22Rv1 (cell line): ENCODE measurements around the gene MEPCE.

ENCODE experiments used
- H3K27ac ChIP-seq: fragments of 450-650 bp; 2 replicates; pipeline ENCODE4 v1.5.1; 2017
- ZFX ChIP-seq: fragments of 450-650 bp; IDR thresholded peaks from 2 replicates; pipeline ENCODE4 v1.6.1; 2017; ENCODE audit warnings: antibody characterized with exemption, borderline replicate concordance
- TF ChIP-seq, protein P1 (sequence below): fragments of 450-650 bp; IDR thresholded peaks from 2 replicates; pipeline ENCODE4 v1.5.1; 2017; ENCODE audit warnings: mild to moderate bottlenecking

The MEPCE gene

DNA sequence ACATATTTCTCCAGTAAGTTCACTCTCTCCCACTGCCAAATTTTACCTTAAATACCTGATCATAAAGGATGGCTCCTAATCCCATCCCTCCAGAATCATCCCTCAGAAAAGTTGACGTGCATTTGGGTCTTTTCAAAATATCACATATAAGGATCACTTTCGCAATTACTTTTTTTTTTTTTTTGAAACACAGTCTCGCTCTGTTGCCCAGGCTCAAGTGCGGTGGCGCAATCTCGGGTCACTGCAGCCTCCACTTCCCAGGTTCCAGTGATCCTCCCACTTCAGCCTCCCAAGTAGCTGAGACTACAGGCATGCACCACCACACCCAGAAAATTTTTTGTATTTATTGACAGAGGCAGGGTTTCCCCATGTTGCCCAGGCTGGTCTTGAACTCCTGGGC is 18.5 kb upstream of the MEPCE start:
- H3K27ac ChIP-seq, result no peak overlapping the region
- TF ChIP-seq, protein P1, sequence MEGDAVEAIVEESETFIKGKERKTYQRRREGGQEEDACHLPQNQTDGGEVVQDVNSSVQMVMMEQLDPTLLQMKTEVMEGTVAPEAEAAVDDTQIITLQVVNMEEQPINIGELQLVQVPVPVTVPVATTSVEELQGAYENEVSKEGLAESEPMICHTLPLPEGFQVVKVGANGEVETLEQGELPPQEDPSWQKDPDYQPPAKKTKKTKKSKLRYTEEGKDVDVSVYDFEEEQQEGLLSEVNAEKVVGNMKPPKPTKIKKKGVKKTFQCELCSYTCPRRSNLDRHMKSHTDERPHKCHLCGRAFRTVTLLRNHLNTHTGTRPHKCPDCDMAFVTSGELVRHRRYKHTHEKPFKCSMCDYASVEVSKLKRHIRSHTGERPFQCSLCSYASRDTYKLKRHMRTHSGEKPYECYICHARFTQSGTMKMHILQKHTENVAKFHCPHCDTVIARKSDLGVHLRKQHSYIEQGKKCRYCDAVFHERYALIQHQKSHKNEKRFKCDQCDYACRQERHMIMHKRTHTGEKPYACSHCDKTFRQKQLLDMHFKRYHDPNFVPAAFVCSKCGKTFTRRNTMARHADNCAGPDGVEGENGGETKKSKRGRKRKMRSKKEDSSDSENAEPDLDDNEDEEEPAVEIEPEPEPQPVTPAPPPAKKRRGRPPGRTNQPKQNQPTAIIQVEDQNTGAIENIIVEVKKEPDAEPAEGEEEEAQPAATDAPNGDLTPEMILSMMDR, result no peak
- TF ChIP-seq ZFX, result no peak

DNA sequence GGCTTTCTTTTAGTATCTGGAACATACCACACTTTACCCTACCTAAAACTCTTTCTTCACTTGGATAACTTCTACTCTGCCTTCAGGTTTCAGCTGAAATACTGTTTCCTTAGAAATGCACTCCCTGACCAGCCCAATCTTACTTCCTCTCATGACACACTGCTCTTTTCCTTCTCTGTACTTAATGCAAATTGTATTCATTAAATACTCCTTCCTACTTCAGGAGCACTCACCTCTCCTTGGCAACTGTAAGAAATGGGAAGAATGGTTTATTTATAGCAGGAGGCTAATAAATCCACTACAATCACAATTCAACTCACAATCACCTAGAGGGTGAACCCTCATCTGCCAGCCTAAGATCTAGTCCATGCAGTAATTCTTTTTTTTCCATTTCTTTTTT is 16.3 kb upstream of the MEPCE start:
- no peak overlapping the region for H3K27ac ChIP-seq
- TF ChIP-seq, protein P1, result no peak
- no peak for TF ChIP-seq ZFX

DNA sequence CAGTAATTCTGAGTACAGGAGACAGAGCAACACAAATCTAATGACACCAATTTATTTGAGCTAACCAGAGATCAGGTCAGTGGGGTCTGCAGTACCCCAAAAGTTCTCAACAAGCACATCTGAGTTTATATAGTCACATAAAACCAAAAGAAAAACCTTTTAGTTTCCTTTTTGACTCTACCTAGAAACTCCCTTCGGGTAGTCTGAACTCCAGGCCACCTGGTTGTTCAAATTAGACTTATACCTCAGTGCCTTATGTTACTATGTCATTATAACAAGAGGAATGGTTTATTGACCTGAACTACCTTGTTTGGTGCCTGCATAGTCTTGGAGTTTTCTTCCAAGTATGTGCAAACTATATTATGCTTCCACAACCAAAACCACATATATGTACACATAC is 15.7 kb upstream of the MEPCE start:
- TF ChIP-seq, protein P1, result no peak
- TF ChIP-seq ZFX, result no peak
- H3K27ac ChIP-seq, result no peak overlapping the region

DNA sequence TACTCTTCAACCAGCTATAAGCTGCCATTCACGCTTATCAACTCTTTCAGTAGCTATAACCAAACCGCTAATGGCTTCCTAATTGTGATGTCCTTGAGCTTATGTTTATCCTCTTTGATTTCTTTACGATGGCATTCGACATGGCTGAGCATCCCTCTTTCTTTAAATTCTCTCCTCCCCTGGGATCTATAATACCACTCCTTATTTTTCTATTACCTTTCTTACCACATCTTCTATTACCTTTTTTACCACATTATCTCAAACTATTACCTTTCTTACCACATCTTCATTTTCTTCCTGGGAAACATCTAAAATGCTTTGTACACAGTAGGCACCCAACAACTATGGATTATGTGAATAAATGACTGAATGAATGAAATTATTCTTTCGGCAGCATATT is 14.2 kb upstream of the MEPCE start:
- no peak for TF ChIP-seq ZFX
- TF ChIP-seq, protein P1, result no peak

DNA sequence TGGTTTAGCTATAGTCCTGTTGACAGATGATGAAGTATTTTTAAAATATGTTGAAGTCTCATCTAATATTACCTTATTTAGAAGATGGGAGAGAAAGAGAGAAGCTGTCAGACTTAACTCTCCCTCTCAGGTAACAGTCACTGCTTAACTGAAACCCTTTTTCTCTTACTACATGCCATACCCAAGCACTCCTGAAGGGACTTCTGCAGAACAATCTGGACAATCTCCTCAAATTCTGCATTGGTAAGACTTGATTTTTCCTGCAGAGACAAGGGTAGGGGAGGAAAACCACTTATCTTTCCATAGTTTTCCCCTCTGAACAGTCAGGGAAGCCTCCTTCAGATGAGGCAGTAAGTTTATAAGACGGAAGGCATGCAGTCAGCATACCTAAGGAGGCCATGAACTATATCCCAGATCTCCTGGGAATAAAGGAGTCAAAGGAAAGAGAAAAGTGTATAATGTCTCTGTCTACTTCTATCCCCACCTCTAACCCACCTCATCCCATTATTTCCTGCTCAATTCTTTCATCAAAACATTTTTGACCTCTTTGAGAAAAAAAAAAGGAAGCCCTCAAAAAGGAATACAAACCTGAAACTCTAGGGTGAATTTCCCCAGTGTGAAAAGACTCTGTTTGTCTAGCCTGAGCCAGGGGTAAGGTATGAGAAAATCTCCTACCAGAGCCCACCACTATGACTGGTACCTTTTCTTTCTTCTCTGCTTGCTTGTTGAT is 10.5 kb upstream of the MEPCE start:
- no peak overlapping the region for H3K27ac ChIP-seq
- TF ChIP-seq, protein P1, result no peak
- TF ChIP-seq ZFX, result no peak

More for the DNA sequence above, 14.2 kb upstream of the MEPCE start:
- H3K27ac ChIP-seq, result no peak overlapping the region

DNA sequence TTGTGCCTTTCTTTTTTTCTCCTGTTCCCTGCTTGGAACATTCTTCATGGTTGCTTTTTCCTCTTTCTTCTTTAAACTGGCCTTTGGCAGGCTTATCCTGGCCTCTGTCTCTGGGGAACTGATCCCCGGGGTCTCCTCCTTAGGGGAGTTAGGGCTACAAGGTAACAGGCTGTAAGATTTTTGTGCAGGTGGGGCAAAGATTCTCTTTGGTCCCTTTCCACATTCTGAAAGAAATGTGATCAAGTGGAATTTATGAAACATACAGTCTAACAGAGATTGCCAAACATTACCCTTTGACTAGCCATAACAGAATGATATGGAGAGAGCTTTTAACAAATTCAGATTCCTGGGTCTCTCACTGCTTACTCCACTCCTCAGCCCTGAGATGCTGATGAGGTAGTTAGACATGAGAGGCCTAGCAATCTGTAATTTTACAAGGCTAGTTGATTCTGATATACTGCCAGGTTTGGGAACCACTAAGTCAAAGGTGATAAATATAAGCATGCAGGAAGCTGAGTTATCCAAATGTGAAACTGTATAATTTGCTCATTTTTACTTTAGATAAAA is 9.9 kb upstream of the MEPCE start:
- TF ChIP-seq, protein P1, result no peak
- no peak for TF ChIP-seq ZFX
- no peak overlapping the region for H3K27ac ChIP-seq

DNA sequence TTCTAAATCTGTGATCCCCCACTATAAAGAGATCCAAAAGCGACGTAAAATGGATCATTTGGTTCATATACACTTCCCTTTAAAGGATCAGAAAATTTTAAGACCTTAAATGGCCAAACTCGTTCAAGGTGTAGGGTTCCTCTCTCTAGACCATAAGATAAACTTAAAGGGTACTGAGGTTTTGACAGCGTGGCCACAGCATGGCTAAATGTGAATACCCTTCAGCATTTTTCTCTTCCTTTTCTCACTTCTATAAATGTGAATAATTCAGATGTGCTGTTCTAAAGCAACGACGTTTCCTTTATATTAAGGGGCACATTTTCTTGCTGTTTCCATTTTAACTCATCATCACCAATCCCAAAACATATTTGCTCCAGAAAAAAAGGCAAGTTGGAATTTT is 6.3 kb upstream of the MEPCE start:
- TF ChIP-seq, protein P1, result no peak
- no peak for TF ChIP-seq ZFX
- H3K27ac ChIP-seq, result no peak overlapping the region
